Keratinocyte (primary cell): ENCODE measurements around the gene TECTB. TPM values are rescaled to one million over a fixed set of nuclear protein-coding genes. Genes with fewer than 3 reads are reported as not detected.

Source experiments
- DNase-seq: peaks from one replicate; pipeline ENCODE4 v3.0.0-alpha.2; 2011; ENCODE audit warnings: low read depth, missing footprints, low spot score
- FAIRE-seq: peaks from 2 replicates; lab custom pipeline; 2011; peaks lifted over from hg19 to GRCh38; lab: Jason Lieb, UNC
- H2AFZ ChIP-seq: 2 replicates; pipeline ENCODE4 v1.6.0; 2012; ENCODE audit warnings: low read length, control low read depth, inconsistent platforms; ENCODE audit not compliant: control insufficient read depth
- H3K27ac ChIP-seq: 2 replicates; pipeline ENCODE4 v1.5.1; 2011; ENCODE audit warnings: low read length; ENCODE audit not compliant: control insufficient read depth, insufficient read depth
- H3K27me3 ChIP-seq: 3 replicates; pipeline ENCODE4 v1.6.0; 2011; ENCODE audit warnings: low read length; ENCODE audit not compliant: control insufficient read depth, insufficient read depth; ENCODE audit errors: extremely low read depth
- H3K36me3 ChIP-seq, 2 experiments: 2 replicates in 1 of 2; 3 replicates in 1 of 2; pipeline ENCODE4 v1.5.1; 2011; ENCODE audit warnings: low read length in 2 of 2, mild to moderate bottlenecking in 1 of 2; ENCODE audit not compliant: control insufficient read depth in 2 of 2, insufficient read depth in 2 of 2; ENCODE audit errors: extremely low read depth in 1 of 2
- H3K4me1 ChIP-seq: 3 replicates; pipeline ENCODE4 v1.5.1; 2011; ENCODE audit warnings: low read length; ENCODE audit not compliant: control insufficient read depth, insufficient read depth; ENCODE audit errors: extremely low read depth
- H3K4me2 ChIP-seq: 3 replicates; pipeline ENCODE4 v1.6.0; 2011; ENCODE audit warnings: low read depth, low read length; ENCODE audit not compliant: control insufficient read depth, insufficient read depth; ENCODE audit errors: extremely low read depth
- H3K4me3 ChIP-seq, 3 experiments: fragments of 200-600 bp in 1 of 3; sonication (generic) in 1 of 3; 2 replicates in 2 of 3; 3 replicates in 1 of 3; pipeline ENCODE4 v1.5.1; 2011 to 2016; ENCODE audit warnings: low read length in 3 of 3, mild to moderate bottlenecking in 3 of 3, control low read depth in 2 of 3, inconsistent platforms in 1 of 3, low read depth in 1 of 3, mixed read lengths in 1 of 3, mixed run types in 1 of 3, moderate library complexity in 1 of 3; ENCODE audit not compliant: control insufficient read depth in 2 of 3, insufficient read depth in 2 of 3; ENCODE audit errors: extremely low read depth in 1 of 3
- H3K79me2 ChIP-seq: 2 replicates; pipeline ENCODE4 v1.6.0; 2012; ENCODE audit warnings: low read length; ENCODE audit not compliant: control insufficient read depth, insufficient read depth
- H3K9ac ChIP-seq: 3 replicates; pipeline ENCODE4 v1.6.0; 2011; ENCODE audit warnings: low read length; ENCODE audit not compliant: control insufficient read depth, insufficient read depth; ENCODE audit errors: extremely low read depth
- H3K9me1 ChIP-seq: 3 replicates; pipeline ENCODE4 v1.6.0; 2011; ENCODE audit warnings: low read length; ENCODE audit not compliant: control insufficient read depth, insufficient read depth; ENCODE audit errors: extremely low read depth
- H3K9me3 ChIP-seq: 2 replicates; pipeline ENCODE4 v1.5.1; 2012; ENCODE audit warnings: low read depth, low read length; ENCODE audit not compliant: control insufficient read depth
- H4K20me1 ChIP-seq: 3 replicates; pipeline ENCODE4 v1.6.0; 2011; ENCODE audit warnings: low read length; ENCODE audit not compliant: control insufficient read depth, insufficient read depth; ENCODE audit errors: extremely low read depth
- EZH2 ChIP-seq: IDR thresholded peaks from one replicate; pipeline ENCODE4 v1.6.1; 2012; ENCODE audit warnings: inconsistent platforms, mild to moderate bottlenecking, low read length, moderate library complexity
- dilution Hi-C: fragments of 300-500 bp; cut with MboI; formaldehyde crosslinking; loops from one replicate; pipeline ENCODE4 v1.7.0; 2020; ENCODE audit warnings: low sequenced_read_pairs; ENCODE audit not compliant: extremely low pct_ligation_motif_present
- polyA plus RNA-seq, 5 experiments: library from polyadenylated mRNA; depleted of rRNA in 3 of 5; stranded (reverse) in 3 of 5; stranded (forward) in 1 of 5; unstranded in 1 of 5; fragments of >200 nt; gene quantifications; 1 replicate in 1 of 5; 2 replicates in 3 of 5; 3 replicates in 1 of 5; pipeline versions ENCODE4 v1.2.1 to v1.2.3, GENCODE V29; 2011 to 2012; ENCODE audit warnings: missing spikeins in 2 of 5, low read depth in 1 of 5, low replicate concordance in 1 of 5
- TF ChIP-seq, protein P1 (sequence below), 3 experiments: IDR thresholded peaks in 1 of 3; conservative IDR thresholded peaks in 1 of 3; optimal IDR thresholded peaks in 1 of 3; 2 replicates in 2 of 3; 3 replicates in 1 of 3; pipeline versions ENCODE3 to v1.5.1; 2011; ENCODE audit warnings: low read length in 3 of 3, mild to moderate bottlenecking in 3 of 3, moderate library complexity in 2 of 3, control low read depth in 1 of 3, inconsistent platforms in 1 of 3; ENCODE audit not compliant: insufficient read depth in 2 of 3; ENCODE audit errors: extremely low read depth in 1 of 3

Gene TECTB
- polyA plus RNA-seq, 1 donor (not counting 4 experiments of a cell fraction or from before 2014, with no cell fraction given) = not detected

DNA sequence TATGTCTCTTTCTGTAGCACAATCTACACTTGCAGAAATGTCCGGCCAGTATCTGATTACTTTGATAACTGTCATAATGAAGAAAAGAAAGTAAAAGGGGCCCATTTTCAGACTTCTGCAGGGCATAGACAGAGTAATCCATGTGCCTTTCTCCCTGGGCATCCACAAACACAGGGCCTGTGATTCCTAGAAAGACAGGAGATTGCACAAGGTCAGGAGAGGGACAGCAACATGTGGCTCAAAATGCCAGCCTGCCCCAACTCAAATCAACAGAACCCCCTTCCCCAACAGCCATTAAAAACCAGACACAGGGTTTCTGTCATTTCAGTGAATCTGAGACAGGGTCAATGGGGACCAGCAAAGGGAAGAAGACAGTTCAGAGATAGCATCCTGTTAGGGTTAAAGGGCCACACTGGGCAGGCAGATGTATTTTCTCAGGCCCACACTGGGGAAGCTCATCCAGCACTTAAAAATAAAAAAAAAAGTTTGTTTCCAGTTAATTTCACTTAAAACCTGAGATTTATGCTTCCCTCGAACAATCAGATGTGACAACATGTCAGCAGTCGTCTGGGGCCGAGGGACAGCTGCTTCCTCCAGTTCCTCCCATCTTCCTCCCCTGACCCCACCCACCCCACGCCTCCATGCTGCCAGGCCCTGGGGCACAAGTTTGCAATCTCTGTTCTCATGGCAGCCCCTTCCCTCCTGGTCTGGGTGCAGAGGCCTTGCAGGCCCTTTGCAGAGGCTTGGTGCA lies 60.0 kb downstream of the TECTB start:
- H2AFZ ChIP-seq = no peak overlapping the region
- no peak for DNase-seq
- TF ChIP-seq, protein P1, sequence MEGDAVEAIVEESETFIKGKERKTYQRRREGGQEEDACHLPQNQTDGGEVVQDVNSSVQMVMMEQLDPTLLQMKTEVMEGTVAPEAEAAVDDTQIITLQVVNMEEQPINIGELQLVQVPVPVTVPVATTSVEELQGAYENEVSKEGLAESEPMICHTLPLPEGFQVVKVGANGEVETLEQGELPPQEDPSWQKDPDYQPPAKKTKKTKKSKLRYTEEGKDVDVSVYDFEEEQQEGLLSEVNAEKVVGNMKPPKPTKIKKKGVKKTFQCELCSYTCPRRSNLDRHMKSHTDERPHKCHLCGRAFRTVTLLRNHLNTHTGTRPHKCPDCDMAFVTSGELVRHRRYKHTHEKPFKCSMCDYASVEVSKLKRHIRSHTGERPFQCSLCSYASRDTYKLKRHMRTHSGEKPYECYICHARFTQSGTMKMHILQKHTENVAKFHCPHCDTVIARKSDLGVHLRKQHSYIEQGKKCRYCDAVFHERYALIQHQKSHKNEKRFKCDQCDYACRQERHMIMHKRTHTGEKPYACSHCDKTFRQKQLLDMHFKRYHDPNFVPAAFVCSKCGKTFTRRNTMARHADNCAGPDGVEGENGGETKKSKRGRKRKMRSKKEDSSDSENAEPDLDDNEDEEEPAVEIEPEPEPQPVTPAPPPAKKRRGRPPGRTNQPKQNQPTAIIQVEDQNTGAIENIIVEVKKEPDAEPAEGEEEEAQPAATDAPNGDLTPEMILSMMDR (optimal IDR thresholded peaks at IDR 0.05 in 1 of 3, IDR thresholded peaks at IDR 0.05 in 1 of 3, conservative IDR thresholded peaks at IDR 0.05 in 1 of 3; ENCODE audit: extremely low read depth in 1 of 3, insufficient read depth in 2 of 3, low read length in 3 of 3) = no peak
- TF ChIP-seq EZH2 = no peak
- no peaks in the 10 kb centered on the region for H4K20me1 ChIP-seq
- H3K36me3 ChIP-seq = no peaks in the 10 kb centered on the region
- dilution Hi-C loops = no loop called here
- no peak overlapping the region for H3K9ac ChIP-seq
- no peak overlapping the region for H3K4me3 ChIP-seq
- no peak for FAIRE-seq
- no peaks in the 10 kb centered on the region for H3K9me1 ChIP-seq
- H3K4me2 ChIP-seq = no peak overlapping the region
- H3K27ac ChIP-seq = no peak overlapping the region
- H3K4me1 ChIP-seq = no peaks in the 10 kb centered on the region
- H3K9me3 ChIP-seq = no peaks in the 10 kb centered on the region
- H3K27me3 ChIP-seq = no peaks in the 10 kb centered on the region
- H3K79me2 ChIP-seq = no peaks in the 10 kb centered on the region

DNA sequence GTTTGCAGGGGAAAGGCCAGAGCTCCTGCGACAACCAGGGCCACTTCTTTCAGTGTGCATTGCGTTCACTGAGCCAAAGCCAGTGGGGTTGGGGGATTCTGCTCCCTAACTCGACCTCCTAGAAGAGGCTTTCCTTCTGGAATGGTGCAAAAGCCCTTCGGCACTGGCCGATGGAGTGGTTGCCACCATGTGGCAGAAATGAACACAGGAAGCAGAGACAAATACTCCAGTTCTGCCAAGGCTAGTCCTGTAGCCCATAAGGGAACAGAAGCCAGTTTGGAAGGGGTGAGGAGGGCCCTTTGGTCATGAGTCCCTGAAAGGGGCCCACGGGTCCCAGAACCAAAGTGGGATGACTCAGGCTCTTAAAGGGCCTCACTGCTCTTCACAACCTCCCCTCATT lies 61.1 kb downstream of the TECTB start:
- FAIRE-seq = no peak
- no peak for DNase-seq
- H3K4me3 ChIP-seq = no peak overlapping the region
- TF ChIP-seq, protein P1 (optimal IDR thresholded peaks at IDR 0.05 in 1 of 3, IDR thresholded peaks at IDR 0.05 in 1 of 3, conservative IDR thresholded peaks at IDR 0.05 in 1 of 3; ENCODE audit: extremely low read depth in 1 of 3, insufficient read depth in 2 of 3, low read length in 3 of 3) = no peak
- no peak for TF ChIP-seq EZH2
- H3K9me3 ChIP-seq = no peaks in the 10 kb centered on the region
- H3K4me2 ChIP-seq = no peak overlapping the region
- no peak overlapping the region for H2AFZ ChIP-seq
- no peaks in the 10 kb centered on the region for H3K27me3 ChIP-seq
- no peak overlapping the region for H3K27ac ChIP-seq
- no peaks in the 10 kb centered on the region for H3K9me1 ChIP-seq
- dilution Hi-C loops = no loop called here
- no peak overlapping the region for H3K9ac ChIP-seq
- H3K36me3 ChIP-seq = no peaks in the 10 kb centered on the region
- H4K20me1 ChIP-seq = no peaks in the 10 kb centered on the region
- H3K79me2 ChIP-seq = no peaks in the 10 kb centered on the region
- no peaks in the 10 kb centered on the region for H3K4me1 ChIP-seq
